Posterior vena cava (tissue), 2 donors: ENCODE results near the gene MYO9B. TPM values are rescaled to one million over a fixed set of nuclear protein-coding genes. Genes with fewer than 3 reads are reported as not detected.

ENCODE experiments used
- DNase-seq: peaks from one replicate; pipeline ENCODE4 v3.0.0-alpha.2; 2020; ENCODE audit warnings: low spot score
- intact Hi-C, 2 donors: fragments of 100-400 bp; cut with DNase I; formaldehyde crosslinking; loops; one replicate each; pipeline versions ENCODE4 v1.14.1 to v1.14.2; 2022 to 2023
- long read RNA-seq, 2 donors: library from polyadenylated mRNA; unstranded; transcript quantifications; one replicate each; pipeline ENCODE4 v2.0.0, GENCODE V29; 2020 to 2021
- total RNA-seq, 2 donors: library from RNA; stranded (reverse); fragmentation: NEBNext Ultra II Directional; extraction: Animal tissue kit (Norgen Biotek cat#: 25700); gene quantifications; one replicate each; pipeline ENCODE4 v1.2.1, GENCODE V29; 2021
- donor health status: DM: yes; HTN: yes; CAD: no.
- donor health status: DM: yes; HTN: yes; CAD: no.

MYO9B gene, protein sequence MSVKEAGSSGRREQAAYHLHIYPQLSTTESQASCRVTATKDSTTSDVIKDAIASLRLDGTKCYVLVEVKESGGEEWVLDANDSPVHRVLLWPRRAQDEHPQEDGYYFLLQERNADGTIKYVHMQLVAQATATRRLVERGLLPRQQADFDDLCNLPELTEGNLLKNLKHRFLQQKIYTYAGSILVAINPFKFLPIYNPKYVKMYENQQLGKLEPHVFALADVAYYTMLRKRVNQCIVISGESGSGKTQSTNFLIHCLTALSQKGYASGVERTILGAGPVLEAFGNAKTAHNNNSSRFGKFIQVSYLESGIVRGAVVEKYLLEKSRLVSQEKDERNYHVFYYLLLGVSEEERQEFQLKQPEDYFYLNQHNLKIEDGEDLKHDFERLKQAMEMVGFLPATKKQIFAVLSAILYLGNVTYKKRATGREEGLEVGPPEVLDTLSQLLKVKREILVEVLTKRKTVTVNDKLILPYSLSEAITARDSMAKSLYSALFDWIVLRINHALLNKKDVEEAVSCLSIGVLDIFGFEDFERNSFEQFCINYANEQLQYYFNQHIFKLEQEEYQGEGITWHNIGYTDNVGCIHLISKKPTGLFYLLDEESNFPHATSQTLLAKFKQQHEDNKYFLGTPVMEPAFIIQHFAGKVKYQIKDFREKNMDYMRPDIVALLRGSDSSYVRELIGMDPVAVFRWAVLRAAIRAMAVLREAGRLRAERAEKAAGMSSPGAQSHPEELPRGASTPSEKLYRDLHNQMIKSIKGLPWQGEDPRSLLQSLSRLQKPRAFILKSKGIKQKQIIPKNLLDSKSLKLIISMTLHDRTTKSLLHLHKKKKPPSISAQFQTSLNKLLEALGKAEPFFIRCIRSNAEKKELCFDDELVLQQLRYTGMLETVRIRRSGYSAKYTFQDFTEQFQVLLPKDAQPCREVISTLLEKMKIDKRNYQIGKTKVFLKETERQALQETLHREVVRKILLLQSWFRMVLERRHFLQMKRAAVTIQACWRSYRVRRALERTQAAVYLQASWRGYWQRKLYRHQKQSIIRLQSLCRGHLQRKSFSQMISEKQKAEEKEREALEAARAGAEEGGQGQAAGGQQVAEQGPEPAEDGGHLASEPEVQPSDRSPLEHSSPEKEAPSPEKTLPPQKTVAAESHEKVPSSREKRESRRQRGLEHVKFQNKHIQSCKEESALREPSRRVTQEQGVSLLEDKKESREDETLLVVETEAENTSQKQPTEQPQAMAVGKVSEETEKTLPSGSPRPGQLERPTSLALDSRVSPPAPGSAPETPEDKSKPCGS (N-terminal part only)
- 100 to 1,000 TPM; 103 to 106 TPM for total RNA-seq
- long read RNA-seq, donor 1, partial matches to known transcripts = 12 of 39 reads
- long read RNA-seq, donor 1, other reads (novel, unspliced or antisense) = 26 of 39 reads
- long read RNA-seq, donor 2, partial matches to known transcripts = 16 of 47 reads
- long read RNA-seq, donor 2, other reads (novel, unspliced or antisense) = 31 of 47 reads

DNA sequence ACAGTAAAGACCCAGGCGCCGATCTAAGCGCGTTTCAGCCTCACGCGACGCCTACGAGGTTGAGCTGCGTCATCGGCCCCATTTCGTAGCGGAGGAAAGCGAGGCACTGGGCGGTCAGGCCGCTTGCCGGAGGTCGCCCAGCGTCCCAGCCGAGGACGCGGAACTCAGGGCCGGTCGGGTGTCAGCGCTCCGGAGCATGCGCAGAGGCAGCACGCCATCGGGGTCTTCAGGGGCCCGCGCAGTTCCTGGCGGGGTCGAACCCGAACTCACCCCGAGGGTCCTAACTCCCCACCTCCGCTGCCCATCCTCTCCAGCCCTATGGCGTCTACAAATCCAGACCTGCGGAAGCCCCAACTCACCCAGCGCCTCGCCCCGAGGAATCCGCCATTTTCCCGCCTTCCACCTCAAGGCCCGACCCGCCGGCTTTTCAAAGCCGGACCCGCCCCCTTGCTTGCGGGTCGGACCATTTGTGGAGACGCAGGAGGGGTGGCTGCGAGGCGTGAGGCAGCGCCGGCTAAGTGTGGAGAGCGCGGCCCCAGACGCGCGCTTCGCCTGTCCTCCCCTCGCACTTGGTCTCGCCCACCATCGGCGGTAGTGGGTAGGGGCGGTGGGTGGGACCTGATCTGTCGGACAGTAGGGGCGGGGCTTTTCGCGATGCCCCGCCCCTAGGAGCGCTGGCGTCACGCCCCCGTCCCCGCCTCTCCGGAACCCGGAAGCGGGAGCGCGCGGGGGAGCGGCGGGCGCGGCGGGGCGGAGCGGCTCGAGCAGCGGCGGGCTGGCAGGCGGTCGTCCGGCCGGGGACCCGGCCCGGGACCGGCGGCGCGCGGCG lies at the start of gene MYO9B, which contains the start of gene HAUS8:
TSS of gene MYO9B (plus strand) at position 743 of the 829 bp plus-strand sequence. CDS start 25,941 bp downstream, outside the sequence.
TSS of gene HAUS8 (minus strand) at position 418 of the 829 bp plus-strand sequence. CDS start at position 388, 30 bp downstream.
- intact Hi-C loops = loop anchor here (5.0 to 10.0 kb wide), 2 partner anchors 70 to 72 kb away; no protein-coding TSS in a partner anchor
- DNase-seq = peak; percentile 100

- DNase-seq = no peak
- intact Hi-C loops = no loop called here
These were observed 49.5 kb upstream of the MYO9B start for GRCh38 chr19:17025991-17026658.

GRCh38 chr19:17026706-17027534 lies 48.7 kb upstream of the MYO9B start, which contains the start of gene CPAMD8:
CPAMD8 (minus strand) TSS chr19:17026810; CDS start chr19:17026642, 168 bp downstream.
- intact Hi-C loops = no loop called here
- no peak for DNase-seq

DNA sequence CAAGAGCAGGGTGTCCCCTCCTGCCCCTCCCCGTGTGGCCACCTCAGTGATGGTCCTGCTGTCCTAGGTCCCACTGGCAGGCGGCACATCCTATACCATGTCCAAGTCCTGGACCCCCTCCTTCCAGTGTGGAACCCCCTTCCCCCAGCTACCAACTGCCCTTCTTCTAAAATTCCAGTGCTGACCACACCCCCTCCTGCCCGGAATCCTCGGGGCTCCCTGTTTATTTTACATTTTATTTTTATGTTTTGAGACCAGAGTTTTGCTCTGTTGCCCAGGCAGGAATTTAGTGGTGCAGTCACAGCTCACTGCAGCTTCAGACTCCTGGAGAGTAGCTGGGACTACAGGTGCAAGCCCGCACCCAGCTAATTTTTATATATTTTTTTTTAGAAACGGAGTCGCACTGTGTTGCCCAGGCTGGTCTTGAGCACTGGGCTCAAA lies 48.0 kb upstream of the MYO9B start:
- no peak for DNase-seq

DNA sequence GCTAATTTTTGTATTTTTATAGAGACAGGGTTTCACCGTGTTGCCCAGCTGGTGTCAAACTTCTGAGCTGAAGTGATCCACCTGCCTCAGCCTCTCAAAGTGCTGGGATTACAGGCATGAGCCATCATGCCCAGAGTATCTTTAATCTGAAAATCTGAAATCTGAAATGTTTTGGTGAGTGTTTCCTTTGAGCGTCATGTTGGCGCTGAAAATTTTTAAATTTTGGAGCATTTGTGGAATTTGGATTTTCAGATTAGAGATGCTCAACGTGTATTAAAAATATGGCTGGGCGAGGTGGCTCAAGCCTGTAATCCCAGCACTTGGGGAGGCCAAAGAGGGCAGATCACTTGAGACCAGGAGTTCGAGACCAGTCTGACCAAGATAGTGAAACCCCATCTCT lies 43.8 kb upstream of the MYO9B start:
- no peak for DNase-seq
- intact Hi-C loops = no loop called here

More for the DNA sequence above, 48.0 kb upstream of the MYO9B start:
- intact Hi-C loops = no loop called here

GRCh38 chr19:17035842-17036424 lies 39.6 kb upstream of the MYO9B start:
- intact Hi-C loops = no loop called here
- DNase-seq = peak; percentile 88

DNA sequence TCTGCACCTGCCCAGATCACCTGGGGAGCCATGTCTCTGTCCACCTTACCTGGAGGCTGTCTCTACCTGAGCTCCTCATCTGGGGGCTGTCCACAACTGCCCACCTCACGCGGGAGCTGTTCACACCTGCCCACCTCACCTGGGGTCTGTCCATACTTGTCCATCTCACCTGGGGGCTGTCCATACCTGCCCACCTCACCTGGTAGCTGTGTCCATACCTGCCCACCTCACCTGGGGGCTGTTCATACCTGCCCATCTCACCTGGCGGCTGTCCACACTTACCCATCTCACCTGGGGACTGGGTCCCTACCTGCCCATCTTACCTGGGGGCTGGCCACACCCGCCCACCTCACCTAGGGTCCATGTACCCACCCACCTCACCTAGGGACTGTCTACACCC lies 38.9 kb upstream of the MYO9B start:
- no peak for DNase-seq
- intact Hi-C loops = no loop called here

DNA sequence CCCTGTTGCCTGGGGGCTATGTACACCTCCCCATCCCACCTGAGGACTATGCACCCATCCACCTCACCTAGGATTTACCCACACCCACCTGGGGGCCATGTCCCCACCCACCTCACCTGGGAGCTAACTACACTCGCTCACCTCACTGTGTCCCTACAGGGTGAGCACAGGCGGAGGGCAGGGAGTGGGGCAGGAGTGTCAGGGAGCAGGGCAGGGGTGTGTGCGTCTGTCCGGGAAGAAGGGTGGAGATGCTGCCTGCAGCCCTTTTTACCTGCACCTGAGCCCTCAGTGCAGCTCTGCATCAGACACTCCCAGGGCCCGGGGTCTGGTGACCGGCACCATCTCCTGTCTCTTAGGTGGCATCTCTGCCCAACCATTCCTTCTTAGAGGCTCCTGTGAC lies 38.4 kb upstream of the MYO9B start:
- intact Hi-C loops = no loop called here

GRCh38 chr19:17037966-17038500 lies 37.5 kb upstream of the MYO9B start:
- DNase-seq = no peak
- intact Hi-C loops = no loop called here

More for the DNA sequence above, 38.4 kb upstream of the MYO9B start:
- DNase-seq = no peak

DNA sequence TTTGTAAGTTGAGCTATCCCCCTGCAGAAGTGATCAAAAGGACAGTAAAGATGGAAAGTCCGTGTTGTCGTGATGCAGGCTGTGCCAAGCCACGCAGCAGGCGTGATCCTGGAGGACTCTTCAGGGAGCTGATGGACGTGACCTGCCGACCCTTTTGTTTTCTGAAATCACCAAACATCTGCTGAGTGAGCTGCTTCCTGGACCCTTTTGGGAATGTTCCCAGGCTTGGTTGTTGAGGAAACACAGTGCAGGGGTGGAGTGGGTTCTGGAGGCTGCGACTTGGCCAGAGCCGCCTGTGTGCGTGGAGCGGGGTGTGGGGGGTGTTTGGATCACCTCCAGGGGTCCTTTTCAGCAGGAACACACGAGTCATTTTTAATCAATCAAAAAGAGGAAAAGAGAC lies 33.6 kb upstream of the MYO9B start:
- no peak for DNase-seq
- intact Hi-C loops = no loop called here

DNA sequence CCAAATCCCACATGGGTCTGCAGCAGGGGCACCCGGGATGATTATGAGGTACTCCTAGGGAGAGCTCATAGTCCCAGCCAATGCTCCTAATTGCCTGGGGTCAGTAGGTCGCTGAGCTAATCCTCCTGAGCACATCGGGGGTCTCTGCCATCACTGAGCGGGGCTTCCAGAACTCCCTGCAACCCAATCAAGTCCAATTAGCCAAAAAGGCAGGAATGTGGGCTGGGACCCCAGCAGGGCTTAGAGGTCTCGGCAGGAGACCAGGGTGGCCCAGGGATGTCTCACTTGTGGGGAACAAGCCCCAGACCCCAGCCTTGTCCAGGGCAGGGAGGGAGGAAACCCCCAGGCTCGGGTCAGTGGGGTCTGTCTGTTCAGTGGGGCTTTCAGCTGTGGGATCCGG lies 31.8 kb upstream of the MYO9B start:
- no peak for DNase-seq
- intact Hi-C loops = no loop called here

DNA sequence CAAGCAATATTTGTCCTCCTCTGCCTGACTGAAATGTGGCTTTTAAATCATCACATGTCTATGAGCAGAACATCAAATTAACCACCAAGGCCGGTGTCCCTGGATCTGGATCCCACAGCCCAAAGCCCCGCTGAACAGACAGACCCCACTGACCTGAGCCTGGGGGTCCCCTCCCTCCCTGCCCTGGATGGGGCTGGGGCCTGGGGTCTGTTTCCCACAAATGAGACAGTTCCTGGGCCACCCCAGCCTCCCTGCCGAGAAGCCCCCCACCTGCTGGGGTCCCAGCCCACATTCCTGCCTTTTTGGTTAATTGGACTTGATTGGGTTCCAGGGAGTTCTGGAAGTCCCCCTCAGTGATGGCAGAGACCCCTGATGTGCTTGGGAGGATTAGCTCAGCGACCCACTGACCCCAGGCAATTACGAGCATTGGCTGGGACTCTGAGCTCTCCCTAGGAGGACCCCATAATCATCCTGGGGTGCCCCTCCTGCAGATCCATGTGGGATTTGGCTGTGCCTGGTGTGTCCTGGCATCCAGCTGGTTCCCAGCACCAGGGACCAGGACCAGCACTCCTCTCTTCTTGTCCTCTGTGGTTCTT lies 29.6 kb upstream of the MYO9B start:
- no peak for DNase-seq
- intact Hi-C loops = loop anchor here in 1 of 2 donors (5.0 kb wide), 1 partner anchor 274 kb away; no protein-coding TSS in a partner anchor

GRCh38 chr19:17048885-17049453 lies 26.6 kb upstream of the MYO9B start:
- intact Hi-C loops = loop anchor here in 1 of 2 donors (5.0 kb wide), 1 partner anchor 277 kb away; no protein-coding TSS in a partner anchor
- no peak for DNase-seq

GRCh38 chr19:17049711-17050280 lies 25.8 kb upstream of the MYO9B start:
- intact Hi-C loops = loop anchor here (5.0 to 10.0 kb wide), 2 partner anchors 277 to 335 kb away; partner anchors contain the start of gene NWD1 (in 1 of the 2)
- DNase-seq = no peak
